GM12875 (cell line): ENCODE measurements around the gene FMOD.

ENCODE experiments used
- H3K4me3 ChIP-seq: one replicate; pipeline ENCODE4 v1.5.1; 2011; ENCODE audit warnings: low read depth, low read length, control low read depth
- CTCF ChIP-seq: IDR thresholded peaks from 2 replicates; pipeline ENCODE4 v1.5.1; 2011; ENCODE audit warnings: low read depth, mild to moderate bottlenecking, control low read depth, inconsistent platforms, low read length, moderate library complexity, borderline replicate concordance; ENCODE audit not compliant: insufficient read depth

Gene FMOD

DNA sequence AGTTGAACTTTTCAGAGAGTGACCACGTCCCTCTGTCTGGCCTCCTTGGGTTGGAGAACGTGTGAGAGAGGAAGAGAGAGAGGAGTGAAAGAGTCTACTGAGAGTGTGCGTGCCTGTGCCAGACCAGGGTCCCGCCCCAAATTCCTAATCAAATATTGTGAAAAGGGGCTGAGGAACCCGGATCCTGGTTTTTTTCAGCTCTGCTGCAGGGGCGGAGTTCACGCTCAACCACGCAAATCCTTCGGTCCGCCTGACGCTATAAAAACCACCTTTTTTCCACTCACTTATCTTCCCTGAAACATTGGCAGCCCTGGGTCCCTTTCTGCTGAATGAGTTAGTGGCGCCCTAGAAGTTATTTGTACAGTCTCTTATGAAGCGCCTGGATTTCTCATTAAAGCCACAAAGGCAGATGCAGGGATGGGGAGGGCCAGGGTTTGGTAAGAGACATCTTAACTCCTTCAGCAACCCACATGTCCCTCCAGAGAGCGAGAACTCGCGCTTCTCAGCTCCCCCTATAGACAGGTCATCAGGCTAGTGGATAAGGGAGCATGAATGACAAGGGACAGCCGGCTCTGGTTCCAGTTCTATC, at the start of gene FMOD:
FMOD (minus strand) TSS at position 86 of the 589 bp plus-strand sequence. CDS start 2,852 bp downstream, outside the sequence.
- no peak for TF ChIP-seq CTCF
- H3K4me3 ChIP-seq: no peak within 1 kb of the TSS

GRCh38 chr1:203396595-203397194, 45.8 kb upstream of the FMOD start:
- no peak overlapping the region for H3K4me3 ChIP-seq
- no peak for TF ChIP-seq CTCF

- TF ChIP-seq CTCF: no peak
These were observed 44.8 kb upstream of the FMOD start for GRCh38 chr1:203395751-203396150.

DNA sequence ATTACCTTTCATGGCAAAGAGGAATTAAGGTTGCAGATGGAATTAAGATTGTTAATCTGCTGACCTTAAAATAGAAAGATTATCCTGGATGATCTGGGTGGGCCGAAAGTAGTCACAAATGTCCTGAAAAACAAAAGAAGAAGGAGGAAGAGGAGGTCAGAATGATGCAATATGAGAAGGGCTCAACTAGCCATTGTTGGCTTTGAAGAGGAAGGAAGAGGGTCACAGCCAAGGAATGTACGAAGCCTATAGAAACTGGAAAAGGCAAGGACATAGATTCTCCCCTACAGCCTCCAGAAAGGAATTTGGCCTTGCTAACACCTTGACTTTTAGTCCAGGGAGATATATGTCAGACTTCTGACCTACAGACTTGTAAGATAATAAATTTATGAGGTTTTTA, 39.4 kb upstream of the FMOD start:
- H3K4me3 ChIP-seq: no peak overlapping the region
- no peak for TF ChIP-seq CTCF

More at GRCh38 chr1:203395751-203396150, 44.8 kb upstream of the FMOD start:
- H3K4me3 ChIP-seq: no peak overlapping the region

DNA sequence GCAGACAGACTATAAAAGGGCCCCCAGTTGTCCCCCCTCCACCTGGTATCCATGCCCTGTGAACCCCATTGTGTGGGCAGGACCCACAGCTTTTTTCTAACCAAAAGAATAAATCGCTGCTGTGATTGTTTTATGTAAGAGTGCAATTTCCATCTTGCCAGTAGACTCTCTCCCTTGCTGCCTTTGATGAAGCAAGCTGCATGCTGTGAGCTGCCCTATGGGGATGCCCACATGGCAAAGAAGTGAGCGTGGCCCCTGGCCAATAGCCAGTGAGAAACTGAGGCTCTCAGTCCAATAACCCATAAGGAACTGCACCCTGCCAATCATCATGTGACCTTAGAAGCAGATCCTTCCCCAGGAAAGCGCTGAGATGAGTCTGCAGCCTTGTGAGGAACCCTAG, 37.8 kb upstream of the FMOD start:
- no peak overlapping the region for H3K4me3 ChIP-seq
- TF ChIP-seq CTCF: no peak

DNA sequence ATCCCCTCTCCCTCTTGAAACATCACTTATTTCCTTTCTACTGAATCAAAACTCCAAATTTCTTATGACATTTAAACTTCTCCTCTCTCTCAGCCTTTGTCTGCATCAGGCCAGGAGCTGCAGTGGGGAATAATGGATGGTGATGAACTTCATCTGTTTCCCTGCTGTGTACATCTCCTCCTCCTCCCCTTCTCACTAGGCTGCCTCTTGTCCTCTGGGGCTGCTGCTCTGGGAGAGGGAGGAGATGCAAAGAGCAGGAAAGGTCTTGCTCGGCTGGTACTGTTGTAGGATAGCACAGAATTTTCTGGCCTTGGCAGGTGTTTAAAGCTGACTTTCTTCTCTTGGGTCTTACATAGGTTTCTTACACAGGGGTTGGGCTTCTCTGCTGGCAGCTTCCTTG, 31.1 kb upstream of the FMOD start:
- H3K4me3 ChIP-seq: no peak overlapping the region
- no peak for TF ChIP-seq CTCF

DNA sequence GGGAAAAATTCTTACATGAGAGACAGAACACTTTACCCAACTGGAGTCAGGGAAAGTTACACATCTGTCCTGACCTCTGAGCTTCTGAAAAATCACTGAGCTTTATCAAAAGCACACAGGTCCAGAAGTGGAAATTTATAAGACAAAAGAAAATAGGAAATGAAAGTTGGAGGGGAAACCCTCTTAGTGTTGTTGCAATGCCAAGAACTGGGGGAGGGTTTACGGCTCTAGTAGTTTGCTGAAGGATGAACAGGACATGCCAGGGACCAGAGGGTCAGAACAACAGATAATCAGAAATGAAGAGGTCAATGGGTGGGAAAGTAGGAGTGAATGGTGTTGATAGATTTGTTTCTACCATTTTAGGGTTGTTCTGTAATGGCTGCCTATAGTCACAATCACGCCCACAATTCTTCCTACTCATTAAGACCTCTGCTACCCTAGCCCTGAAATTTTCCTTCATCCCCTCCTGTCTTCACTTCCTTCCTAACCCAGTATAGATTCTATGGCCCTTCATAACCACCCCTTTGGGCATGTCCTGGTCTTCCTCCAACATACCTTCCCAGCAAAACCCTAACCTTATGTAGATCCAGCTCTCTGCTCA, 30.3 kb upstream of the FMOD start:
- no peak overlapping the region for H3K4me3 ChIP-seq
- no peak for TF ChIP-seq CTCF
